22Rv1 (cell line): ENCODE data around the gene SLU7.

Source experiments
- CTCF ChIP-seq: fragments of 450-650 bp; IDR thresholded peaks from 2 replicates; pipeline ENCODE4 v1.5.1; 2017; ENCODE audit warnings: mild to moderate bottlenecking
- ZFX ChIP-seq: fragments of 450-650 bp; IDR thresholded peaks from 2 replicates; pipeline ENCODE4 v1.6.1; 2017; ENCODE audit warnings: antibody characterized with exemption, borderline replicate concordance

DNA sequence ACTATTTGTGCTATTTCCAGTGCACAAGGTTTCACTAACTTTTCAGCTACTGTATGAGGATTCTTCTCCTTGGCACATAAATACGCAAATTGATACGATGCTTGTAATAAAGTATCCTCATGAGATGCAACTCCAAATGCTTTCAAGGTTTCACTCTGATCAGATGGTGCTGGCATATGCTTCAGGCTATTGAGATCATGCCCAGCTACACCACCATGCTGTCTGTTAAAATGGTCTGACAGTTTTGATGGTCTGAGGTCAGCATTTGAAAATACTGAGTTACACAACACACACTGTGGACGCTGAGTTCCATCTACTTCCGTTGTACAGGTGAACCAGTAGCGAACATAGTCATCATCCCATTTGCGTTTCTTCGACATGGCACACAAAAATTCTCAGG, 23.8 kb downstream of the SLU7 start:
- TF ChIP-seq CTCF (no peak), ZFX (no peak)
